GM12872 (cell line): ENCODE results near the gene EFEMP2.

ENCODE experiments used
- TF ChIP-seq, protein P1 (sequence below): IDR thresholded peaks from 3 replicates; pipeline ENCODE4 v1.5.1; 2011; ENCODE audit warnings: low read depth, mild to moderate bottlenecking, low read length, moderate library complexity; ENCODE audit not compliant: insufficient read depth

The EFEMP2 gene

GRCh38 chr11:65865550-65866172 is 6.9 kb downstream of the EFEMP2 start:
- TF ChIP-seq, protein P1, sequence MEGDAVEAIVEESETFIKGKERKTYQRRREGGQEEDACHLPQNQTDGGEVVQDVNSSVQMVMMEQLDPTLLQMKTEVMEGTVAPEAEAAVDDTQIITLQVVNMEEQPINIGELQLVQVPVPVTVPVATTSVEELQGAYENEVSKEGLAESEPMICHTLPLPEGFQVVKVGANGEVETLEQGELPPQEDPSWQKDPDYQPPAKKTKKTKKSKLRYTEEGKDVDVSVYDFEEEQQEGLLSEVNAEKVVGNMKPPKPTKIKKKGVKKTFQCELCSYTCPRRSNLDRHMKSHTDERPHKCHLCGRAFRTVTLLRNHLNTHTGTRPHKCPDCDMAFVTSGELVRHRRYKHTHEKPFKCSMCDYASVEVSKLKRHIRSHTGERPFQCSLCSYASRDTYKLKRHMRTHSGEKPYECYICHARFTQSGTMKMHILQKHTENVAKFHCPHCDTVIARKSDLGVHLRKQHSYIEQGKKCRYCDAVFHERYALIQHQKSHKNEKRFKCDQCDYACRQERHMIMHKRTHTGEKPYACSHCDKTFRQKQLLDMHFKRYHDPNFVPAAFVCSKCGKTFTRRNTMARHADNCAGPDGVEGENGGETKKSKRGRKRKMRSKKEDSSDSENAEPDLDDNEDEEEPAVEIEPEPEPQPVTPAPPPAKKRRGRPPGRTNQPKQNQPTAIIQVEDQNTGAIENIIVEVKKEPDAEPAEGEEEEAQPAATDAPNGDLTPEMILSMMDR = no peak

DNA sequence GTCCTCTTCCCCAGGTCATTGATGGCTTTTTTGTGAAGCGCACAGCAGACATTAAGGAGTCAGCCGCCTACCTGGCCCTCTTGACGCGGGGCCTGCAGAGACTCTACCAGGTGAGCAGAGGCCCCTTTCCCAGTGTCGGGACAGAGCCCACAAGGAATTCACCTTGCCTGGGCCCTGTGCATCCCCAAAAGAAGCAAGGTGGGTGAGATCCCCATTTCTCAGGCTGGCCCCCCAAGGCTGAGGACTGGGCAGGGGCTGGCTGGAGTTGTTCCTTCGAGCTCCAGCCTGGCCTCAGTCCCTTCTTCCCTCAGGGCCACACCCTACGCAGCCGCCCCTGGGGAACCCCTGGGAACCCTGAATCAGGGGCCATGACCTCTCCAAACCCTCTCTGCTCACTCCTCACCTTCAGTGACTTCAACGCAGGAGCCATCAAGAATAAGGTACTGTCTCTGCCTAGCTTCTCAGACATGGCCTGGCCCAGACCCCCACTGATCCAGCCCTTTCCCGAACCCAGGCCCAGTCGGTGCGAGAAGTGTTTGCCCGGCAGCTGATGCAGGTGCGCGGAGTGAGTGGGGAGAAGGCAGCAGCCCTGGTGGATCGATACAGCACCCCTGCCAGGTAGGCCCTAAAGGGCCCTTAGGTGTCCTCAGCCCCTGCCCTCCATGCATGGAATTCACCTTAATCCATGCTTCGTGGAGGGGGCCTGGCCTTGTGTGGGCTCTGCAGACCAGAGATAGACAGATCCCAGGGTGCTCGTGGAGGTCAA is 7.7 kb downstream of the EFEMP2 start:
- TF ChIP-seq, protein P1 = no peak

DNA sequence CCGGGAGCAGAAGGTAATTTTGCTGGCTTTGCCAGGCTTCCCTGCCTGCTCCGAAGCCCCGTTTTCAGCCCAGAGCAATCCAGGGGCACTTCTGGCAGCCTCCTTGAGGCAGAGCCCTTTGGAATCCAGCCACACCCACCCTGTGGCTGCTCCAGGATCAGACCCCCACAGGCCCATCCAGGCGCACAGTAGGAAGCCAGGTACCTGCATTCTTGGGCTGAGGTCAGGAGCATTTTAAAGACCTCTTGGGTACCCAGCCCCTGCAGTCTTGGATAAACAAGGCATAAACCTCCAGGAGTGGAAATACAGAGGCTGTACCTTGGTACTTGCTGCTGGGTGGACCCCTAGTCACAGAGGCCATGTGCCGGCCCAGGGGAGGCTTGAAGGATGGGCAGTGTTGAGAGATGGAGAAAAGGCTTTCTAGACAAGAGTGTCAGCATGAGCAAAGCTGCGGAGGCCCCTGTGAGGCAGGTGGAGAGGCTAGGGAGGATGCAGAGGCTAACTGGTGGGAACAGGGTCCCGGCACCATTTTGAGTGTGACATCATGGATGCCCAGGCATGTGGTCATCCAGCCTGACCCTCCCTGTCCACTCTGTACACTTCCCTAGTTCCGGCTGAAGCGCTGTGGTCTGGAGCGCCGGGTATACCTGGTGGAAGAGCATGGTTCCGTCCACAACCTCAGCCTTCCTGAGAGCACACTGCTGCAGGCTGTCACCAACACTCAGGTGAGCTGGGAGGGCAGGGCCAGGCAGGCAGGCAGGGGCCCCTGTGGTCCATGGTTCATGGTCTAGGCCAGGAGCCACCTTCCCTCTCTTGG is 8.5 kb downstream of the EFEMP2 start:
- TF ChIP-seq, protein P1 = no peak

DNA sequence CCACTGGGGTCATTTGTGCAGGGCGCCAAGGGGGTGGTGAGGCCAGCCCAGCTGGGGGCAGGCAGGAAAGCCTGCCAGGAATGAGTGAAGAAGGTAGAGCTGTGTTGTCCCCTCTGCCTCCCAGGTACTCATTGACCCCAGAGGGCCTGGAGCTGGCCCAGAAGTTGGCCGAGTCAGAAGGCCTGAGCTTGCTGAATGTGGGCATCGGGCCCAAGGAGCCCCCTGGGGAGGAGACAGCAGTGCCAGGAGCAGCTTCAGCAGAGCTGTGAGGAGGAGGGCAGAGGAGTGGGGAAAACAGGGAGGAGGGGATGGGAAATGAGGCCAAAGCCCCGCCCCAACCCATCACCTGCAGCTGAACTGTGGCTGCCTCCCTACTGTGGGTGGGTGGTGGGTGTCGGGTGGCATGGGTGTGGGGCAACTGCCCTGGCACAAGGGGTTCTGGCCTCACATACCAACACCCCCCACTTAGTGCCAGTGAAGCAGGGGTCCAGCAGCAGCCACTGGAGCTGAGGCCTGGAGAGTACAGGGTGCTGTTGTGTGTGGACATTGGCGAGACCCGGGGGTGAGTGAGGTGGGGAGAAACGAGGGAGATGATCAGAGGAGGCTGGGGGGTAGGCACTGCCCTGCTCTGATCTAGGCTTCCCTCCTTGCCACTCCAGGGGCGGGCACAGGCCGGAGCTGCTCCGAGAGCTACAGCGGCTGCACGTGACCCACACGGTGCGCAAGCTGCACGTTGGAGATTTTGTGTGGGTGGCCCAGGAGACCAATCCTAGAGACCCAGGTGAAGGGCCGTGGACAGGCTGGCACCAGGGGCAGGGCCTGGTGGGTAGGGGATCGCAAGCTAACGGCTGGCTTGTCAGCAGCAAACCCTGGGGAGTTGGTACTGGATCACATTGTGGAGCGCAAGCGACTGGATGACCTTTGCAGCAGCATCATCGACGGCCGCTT is 9.4 kb downstream of the EFEMP2 start:
- TF ChIP-seq, protein P1 = no peak

DNA sequence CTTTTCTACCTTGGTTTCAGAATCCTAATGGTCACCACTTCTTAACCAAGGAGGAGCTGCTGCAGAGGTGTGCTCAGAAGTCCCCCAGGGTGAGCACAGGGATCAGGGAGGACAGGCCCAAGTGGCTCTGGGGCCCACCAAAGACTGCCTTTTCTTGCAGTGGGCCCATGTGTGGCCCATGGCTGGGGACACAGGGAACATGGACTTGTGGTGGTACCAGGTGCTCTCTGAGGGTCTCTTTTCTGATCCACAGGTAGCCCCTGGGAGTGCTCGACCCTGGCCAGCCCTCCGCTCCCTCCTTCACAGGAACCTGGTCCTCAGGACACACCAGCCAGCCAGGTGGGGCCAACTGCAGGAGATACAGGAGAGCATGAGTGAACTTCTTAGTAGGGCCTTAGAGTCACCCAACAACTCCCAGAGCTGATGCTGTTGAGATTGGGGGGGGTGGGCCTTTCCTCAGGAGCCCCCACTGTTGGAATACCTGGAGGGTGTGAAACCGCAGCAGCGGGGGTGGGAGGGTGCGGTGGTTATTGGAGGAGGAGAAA is 10.3 kb downstream of the EFEMP2 start:
- TF ChIP-seq, protein P1 = no peak

DNA sequence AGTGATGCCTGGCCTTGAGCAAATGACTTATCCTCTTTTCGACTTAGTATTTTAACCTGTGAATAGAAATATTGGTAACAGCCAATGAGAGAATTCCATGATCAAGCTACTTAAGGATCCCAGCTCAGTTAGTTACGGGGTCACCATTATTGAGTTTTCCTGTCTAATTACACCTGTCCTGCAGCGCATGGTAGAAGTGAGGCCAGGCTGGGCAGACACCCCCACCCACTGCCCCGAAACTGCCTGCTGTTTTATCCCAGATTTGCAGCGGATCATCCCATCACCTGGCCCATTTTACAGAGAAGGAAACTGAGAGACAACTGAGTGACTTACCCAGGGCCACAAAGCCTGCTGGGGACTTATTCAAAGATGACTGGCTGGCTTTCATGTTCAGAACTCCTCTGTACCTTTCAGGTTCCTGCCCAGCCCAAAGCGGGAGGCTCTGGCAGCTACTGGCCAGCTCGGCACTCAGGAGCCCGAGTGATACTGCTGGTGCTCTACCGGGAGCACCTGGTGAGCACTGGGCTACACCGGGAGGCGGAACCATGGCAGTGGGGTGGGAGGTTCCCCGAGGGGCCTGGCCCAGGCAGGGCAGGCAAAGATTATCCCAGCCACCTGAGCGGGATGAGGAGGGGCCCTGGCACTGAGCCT is 10.9 kb downstream of the EFEMP2 start:
- TF ChIP-seq, protein P1 = no peak
